ENCODE results near the gene PRKCE.

Gene PRKCE

GRCh38 chr2:46034535-46034934 lies 383.1 kb downstream of the PRKCE start:
- no peak for DNase-seq
- in situ Hi-C loops (cut with HindIII; ENCODE audit: low pct_ligation_motif_present, low pct_unique_long_range_greater_than_20kb, low sequenced_read_pairs) = loop anchor here (25.0 kb wide), 1 partner anchor 328 kb away; no protein-coding TSS in a partner anchor

GRCh38 chr2:46036929-46037328 lies 385.5 kb downstream of the PRKCE start:
- DNase-seq = no peak
- in situ Hi-C loops (cut with HindIII; ENCODE audit: low pct_ligation_motif_present, low pct_unique_long_range_greater_than_20kb, low sequenced_read_pairs) = loop anchor here (25.0 kb wide), 1 partner anchor 325 kb away; no protein-coding TSS in a partner anchor

- in situ Hi-C loops (cut with HindIII; ENCODE audit: low pct_ligation_motif_present, low pct_unique_long_range_greater_than_20kb, low sequenced_read_pairs) = loop anchor here (25.0 kb wide), 1 partner anchor 323 kb away; no protein-coding TSS in a partner anchor
- DNase-seq = no peak
Measured at GRCh38 chr2:46039543-46040303, 388.2 kb downstream of the PRKCE start.

- in situ Hi-C loops (cut with HindIII; ENCODE audit: low pct_ligation_motif_present, low pct_unique_long_range_greater_than_20kb, low sequenced_read_pairs) = loop anchor here (25.0 kb wide), 1 partner anchor 322 kb away; no protein-coding TSS in a partner anchor
Measured at GRCh38 chr2:46040563-46041155, 389.2 kb downstream of the PRKCE start.

GRCh38 chr2:46041434-46041833 lies 390.0 kb downstream of the PRKCE start:
- in situ Hi-C loops (cut with HindIII; ENCODE audit: low pct_ligation_motif_present, low pct_unique_long_range_greater_than_20kb, low sequenced_read_pairs) = loop anchor here (25.0 kb wide), 1 partner anchor 321 kb away; no protein-coding TSS in a partner anchor
- DNase-seq = no peak

More at GRCh38 chr2:46040563-46041155, 389.2 kb downstream of the PRKCE start:
- DNase-seq = no peak

GRCh38 chr2:46042207-46042637 lies 390.7 kb downstream of the PRKCE start:
- no peak for DNase-seq
- in situ Hi-C loops (cut with HindIII; ENCODE audit: low pct_ligation_motif_present, low pct_unique_long_range_greater_than_20kb, low sequenced_read_pairs) = loop anchor here (25.0 kb wide), 1 partner anchor 320 kb away; no protein-coding TSS in a partner anchor

GRCh38 chr2:46042711-46043110 lies 391.2 kb downstream of the PRKCE start:
- in situ Hi-C loops (cut with HindIII; ENCODE audit: low pct_ligation_motif_present, low pct_unique_long_range_greater_than_20kb, low sequenced_read_pairs) = loop anchor here (25.0 kb wide), 1 partner anchor 320 kb away; no protein-coding TSS in a partner anchor
- no peak for DNase-seq

GRCh38 chr2:46045888-46046287 lies 394.4 kb downstream of the PRKCE start:
- DNase-seq = no peak

GRCh38 chr2:46047290-46047689 lies 395.8 kb downstream of the PRKCE start:
- no peak for DNase-seq
- in situ Hi-C loops (cut with HindIII; ENCODE audit: low pct_ligation_motif_present, low pct_unique_long_range_greater_than_20kb, low sequenced_read_pairs) = loop anchor here (25.0 kb wide), 1 partner anchor 315 kb away; no protein-coding TSS in a partner anchor

More at GRCh38 chr2:46045888-46046287, 394.4 kb downstream of the PRKCE start:
- in situ Hi-C loops (cut with HindIII; ENCODE audit: low pct_ligation_motif_present, low pct_unique_long_range_greater_than_20kb, low sequenced_read_pairs) = loop anchor here (25.0 kb wide), 1 partner anchor 316 kb away; no protein-coding TSS in a partner anchor

- in situ Hi-C loops (cut with HindIII; ENCODE audit: low pct_ligation_motif_present, low pct_unique_long_range_greater_than_20kb, low sequenced_read_pairs) = loop anchor here (25.0 kb wide), 1 partner anchor 314 kb away; no protein-coding TSS in a partner anchor
- no peak for DNase-seq
Measured at GRCh38 chr2:46048693-46049092, 397.2 kb downstream of the PRKCE start.

GRCh38 chr2:46050027-46050426 lies 398.6 kb downstream of the PRKCE start:
- in situ Hi-C loops (cut with HindIII; ENCODE audit: low pct_ligation_motif_present, low pct_unique_long_range_greater_than_20kb, low sequenced_read_pairs) = no loop called here
- DNase-seq = no peak

GRCh38 chr2:46050489-46050888 lies 399.0 kb downstream of the PRKCE start:
- no peak for DNase-seq
- in situ Hi-C loops (cut with HindIII; ENCODE audit: low pct_ligation_motif_present, low pct_unique_long_range_greater_than_20kb, low sequenced_read_pairs) = no loop called here

GRCh38 chr2:46051085-46051484 lies 399.6 kb downstream of the PRKCE start:
- in situ Hi-C loops (cut with HindIII; ENCODE audit: low pct_ligation_motif_present, low pct_unique_long_range_greater_than_20kb, low sequenced_read_pairs) = no loop called here

GRCh38 chr2:46053564-46053963 lies 402.1 kb downstream of the PRKCE start:
- no peak for DNase-seq
- in situ Hi-C loops (cut with HindIII; ENCODE audit: low pct_ligation_motif_present, low pct_unique_long_range_greater_than_20kb, low sequenced_read_pairs) = no loop called here

More at GRCh38 chr2:46051085-46051484, 399.6 kb downstream of the PRKCE start:
- no peak for DNase-seq

GRCh38 chr2:46056541-46056940 lies 405.1 kb downstream of the PRKCE start:
- in situ Hi-C loops (cut with HindIII; ENCODE audit: low pct_ligation_motif_present, low pct_unique_long_range_greater_than_20kb, low sequenced_read_pairs) = no loop called here
- no peak for DNase-seq

- DNase-seq = no peak
- in situ Hi-C loops (cut with HindIII; ENCODE audit: low pct_ligation_motif_present, low pct_unique_long_range_greater_than_20kb, low sequenced_read_pairs) = no loop called here
Measured at GRCh38 chr2:46058140-46058539, 406.7 kb downstream of the PRKCE start.

GRCh38 chr2:46062637-46063412 lies 411.4 kb downstream of the PRKCE start:
- in situ Hi-C loops (cut with HindIII; ENCODE audit: low pct_ligation_motif_present, low pct_unique_long_range_greater_than_20kb, low sequenced_read_pairs) = no loop called here
- DNase-seq = peak; percentile 93

GRCh38 chr2:46064396-46064795 lies 412.9 kb downstream of the PRKCE start:
- no peak for DNase-seq
- in situ Hi-C loops (cut with HindIII; ENCODE audit: low pct_ligation_motif_present, low pct_unique_long_range_greater_than_20kb, low sequenced_read_pairs) = no loop called here

GRCh38 chr2:46065152-46065551 lies 413.7 kb downstream of the PRKCE start:
- no peak for DNase-seq
- in situ Hi-C loops (cut with HindIII; ENCODE audit: low pct_ligation_motif_present, low pct_unique_long_range_greater_than_20kb, low sequenced_read_pairs) = no loop called here
